Lower lobe of right lung (tissue), 2 donors: ENCODE measurements around the gene PCYT1B. TPM values are rescaled to one million over a fixed set of nuclear protein-coding genes. Genes with fewer than 3 reads are reported as not detected.
"Not testable (repeated sequence)": the region's sequence is repeated elsewhere in the genome, so short reads cannot be mapped to it uniquely, and the experiment has no call there.

ENCODE experiments used
- ATAC-seq, 2 donors: fragments of 200-7000 bp; cut with Tn5 transposase; one replicate each; pipeline ENCODE4 v1.9.1; 2020 to 2022; ENCODE audit warnings: mild to moderate bottlenecking in 2 of 2, moderate library complexity in 2 of 2
- DNase-seq: peaks from one replicate; pipeline ENCODE4 v3.0.0-alpha.2; 2020
- H3K27ac ChIP-seq: fragments of 200-600 bp; one replicate; pipeline ENCODE4 v1.8.0; 2022
- H3K27me3 ChIP-seq: fragments of 200-600 bp; one replicate; pipeline ENCODE4 v1.8.0; 2022; ENCODE audit warnings: low read depth
- H3K36me3 ChIP-seq: fragments of 200-600 bp; one replicate; pipeline ENCODE4 v1.8.0; 2022; ENCODE audit warnings: mild to moderate bottlenecking
- H3K4me1 ChIP-seq: fragments of 200-600 bp; one replicate; pipeline ENCODE4 v1.8.0; 2022
- H3K4me3 ChIP-seq: fragments of 200-600 bp; one replicate; pipeline ENCODE4 v1.8.0; 2022; ENCODE audit warnings: mild to moderate bottlenecking
- H3K9me3 ChIP-seq: fragments of 200-600 bp; one replicate; pipeline ENCODE4 v1.8.0; 2022
- intact Hi-C: fragments of 100-400 bp; cut with DNase I; formaldehyde crosslinking; loops from one replicate; pipeline ENCODE4 v1.11.0; 2022
- total RNA-seq: library from RNA; stranded (reverse); fragmentation: NEBNext Ultra II Directional; extraction: Animal tissue kit (Norgen Biotek cat#: 25700); gene quantifications from one replicate; pipeline ENCODE4 v1.2.1, GENCODE V29; 2021
- TF ChIP-seq, protein P1 (sequence below): fragments of 200-600 bp; IDR thresholded peaks from one replicate; pipeline ENCODE4 v1.8.0; 2022; ENCODE audit warnings: antibody characterized with exemption, mild to moderate bottlenecking
- donor health status: DM: no; HTN: yes; CAD: no; lungs with severe emphysema.

Gene PCYT1B
- total RNA-seq, 1 donor from 2014 or later = 1.2 TPM

DNA sequence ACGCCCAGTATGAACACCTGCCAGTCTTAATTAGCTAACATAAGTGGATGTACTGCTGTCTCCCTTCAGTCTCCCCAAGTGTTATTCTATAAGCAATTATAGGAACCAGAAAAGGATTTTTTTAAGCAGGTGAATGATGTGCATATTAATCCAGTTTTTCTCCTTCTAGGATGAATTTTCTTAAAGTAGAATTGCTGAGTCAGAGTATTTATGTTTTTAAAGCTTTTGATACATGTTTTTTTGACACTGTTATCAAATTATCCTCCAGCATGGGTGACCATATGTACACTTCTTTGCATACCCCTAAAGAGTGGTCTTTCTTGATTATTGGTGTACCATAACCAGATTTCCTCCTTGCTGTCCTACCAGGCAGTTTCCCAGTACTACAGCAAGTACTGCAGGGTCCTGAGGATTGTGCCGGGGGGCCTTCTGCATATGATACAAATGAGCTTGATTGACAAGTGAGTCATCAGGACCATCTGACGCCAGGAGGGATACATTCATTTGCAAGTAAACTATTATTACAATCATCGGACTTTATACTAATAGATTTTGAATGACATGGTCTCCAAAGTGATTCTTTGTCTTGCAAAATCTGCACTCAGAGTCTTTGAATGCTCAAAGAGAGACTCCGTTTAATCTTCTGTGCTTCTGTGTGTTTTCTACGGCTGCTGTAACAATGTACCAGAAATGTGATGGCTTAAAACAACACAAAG, 10.7 kb upstream of the PCYT1B start:
- Histone ChIP-seq H3K27ac (no peak overlapping the region), H3K4me3 (no peak overlapping the region), H3K4me1 (no peaks in the 10 kb centered on the region), H3K9me3 (no peaks in the 10 kb centered on the region), H3K27me3 (no peaks in the 10 kb centered on the region), H3K36me3 (no peaks in the 10 kb centered on the region)
- intact Hi-C loops = no loop called here
- no peak for DNase-seq
- TF ChIP-seq, protein P1, sequence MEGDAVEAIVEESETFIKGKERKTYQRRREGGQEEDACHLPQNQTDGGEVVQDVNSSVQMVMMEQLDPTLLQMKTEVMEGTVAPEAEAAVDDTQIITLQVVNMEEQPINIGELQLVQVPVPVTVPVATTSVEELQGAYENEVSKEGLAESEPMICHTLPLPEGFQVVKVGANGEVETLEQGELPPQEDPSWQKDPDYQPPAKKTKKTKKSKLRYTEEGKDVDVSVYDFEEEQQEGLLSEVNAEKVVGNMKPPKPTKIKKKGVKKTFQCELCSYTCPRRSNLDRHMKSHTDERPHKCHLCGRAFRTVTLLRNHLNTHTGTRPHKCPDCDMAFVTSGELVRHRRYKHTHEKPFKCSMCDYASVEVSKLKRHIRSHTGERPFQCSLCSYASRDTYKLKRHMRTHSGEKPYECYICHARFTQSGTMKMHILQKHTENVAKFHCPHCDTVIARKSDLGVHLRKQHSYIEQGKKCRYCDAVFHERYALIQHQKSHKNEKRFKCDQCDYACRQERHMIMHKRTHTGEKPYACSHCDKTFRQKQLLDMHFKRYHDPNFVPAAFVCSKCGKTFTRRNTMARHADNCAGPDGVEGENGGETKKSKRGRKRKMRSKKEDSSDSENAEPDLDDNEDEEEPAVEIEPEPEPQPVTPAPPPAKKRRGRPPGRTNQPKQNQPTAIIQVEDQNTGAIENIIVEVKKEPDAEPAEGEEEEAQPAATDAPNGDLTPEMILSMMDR = no peak
- no peak for ATAC-seq

DNA sequence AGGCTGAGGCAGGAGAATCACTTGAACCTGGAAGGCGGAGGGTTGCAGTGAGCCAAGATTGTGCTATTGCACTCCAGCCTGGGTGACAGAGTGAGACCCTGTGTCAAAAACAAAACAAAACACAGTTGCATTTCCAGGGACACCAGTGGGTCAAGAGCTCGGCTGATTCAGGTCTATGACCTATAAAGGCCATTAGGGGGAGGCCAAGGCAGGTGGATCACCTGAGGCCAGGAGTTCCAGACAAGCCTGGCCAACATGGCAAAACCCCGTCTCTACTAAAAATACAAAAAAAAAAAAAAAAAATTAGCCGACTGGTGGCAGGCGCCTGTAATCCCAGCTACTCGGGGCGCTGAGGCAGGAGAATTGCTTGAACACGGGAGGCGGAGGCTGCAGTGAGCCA, 8.5 kb upstream of the PCYT1B start:
- H3K36me3 ChIP-seq, H3K4me1 ChIP-seq, H3K27me3 ChIP-seq, ATAC-seq, H3K27ac ChIP-seq, DNase-seq, H3K9me3 ChIP-seq, intact Hi-C loops, H3K4me3 ChIP-seq: not testable (repeated sequence)

- no peak overlapping the region for H3K27ac ChIP-seq
- intact Hi-C loops = no loop called here
- H3K36me3 ChIP-seq = no peaks in the 10 kb centered on the region
- ATAC-seq = no peak
- DNase-seq = no peak
- H3K9me3 ChIP-seq = no peaks in the 10 kb centered on the region
- TF ChIP-seq, protein P1 = no peak
- no peaks in the 10 kb centered on the region for H3K4me1 ChIP-seq
- no peaks in the 10 kb centered on the region for H3K27me3 ChIP-seq
- no peak overlapping the region for H3K4me3 ChIP-seq
Measured at GRCh38 chrX:24651783-24652182, 4.6 kb upstream of the PCYT1B start.

- TF ChIP-seq, protein P1 = no peak
- Histone ChIP-seq H3K27me3 (no peaks in the 10 kb centered on the region), H3K4me3 (no peak overlapping the region), H3K9me3 (no peaks in the 10 kb centered on the region), H3K27ac (no peak overlapping the region), H3K4me1 (no peaks in the 10 kb centered on the region), H3K36me3 (no peaks in the 10 kb centered on the region)
- ATAC-seq = no peak
- intact Hi-C loops = no loop called here
- no peak for DNase-seq
Measured at GRCh38 chrX:24648495-24648894, 1.3 kb upstream of the PCYT1B start.

- no peaks in the 10 kb centered on the region for H3K27me3 ChIP-seq
- no peak overlapping the region for H3K27ac ChIP-seq
- ATAC-seq = peak in 1 of 2 donors; percentile 28
- no peak for DNase-seq
- no peaks in the 10 kb centered on the region for H3K9me3 ChIP-seq
- intact Hi-C loops = no loop called here
- TF ChIP-seq, protein P1 = no peak
- H3K4me1 ChIP-seq = no peaks in the 10 kb centered on the region
- H3K4me3 ChIP-seq = peak overlapping the region; percentile 31
- H3K36me3 ChIP-seq = no peaks in the 10 kb centered on the region
Measured at GRCh38 chrX:24646745-24647182, 383 bp downstream of the PCYT1B start.

- intact Hi-C loops = no loop called here
- TF ChIP-seq, protein P1 = no peak
- Histone ChIP-seq H3K4me1 (no peaks in the 10 kb centered on the region), H3K9me3 (no peaks in the 10 kb centered on the region), H3K36me3 (no peaks in the 10 kb centered on the region), H3K27ac (no peak overlapping the region), H3K27me3 (no peaks in the 10 kb centered on the region), H3K4me3 (peak overlapping the region; percentile 31)
- ATAC-seq = no peak
- DNase-seq = no peak
Measured at GRCh38 chrX:24646006-24646405, 1.1 kb downstream of the PCYT1B start.
